DOHH2 (cell line): Measurements from ENCODE around the gene CDH4.

Experiments
- H3F3A ChIP-seq: fragments of 200-600 bp; sonication (generic), shearing (Covaris generic); 2 replicates; pipeline ENCODE4 v1.6.0; 2016; ENCODE audit warnings: antibody characterized with exemption, mild to moderate bottlenecking; ENCODE audit not compliant: control insufficient read depth, insufficient read depth
- H3K27ac ChIP-seq: fragments of 200-600 bp; sonication (generic); 2 replicates; pipeline ENCODE4 v1.5.1; 2014; ENCODE audit warnings: low read depth, mild to moderate bottlenecking, low read length, moderate library complexity
- H3K27me3 ChIP-seq: fragments of 200-600 bp; sonication (generic); 2 replicates; pipeline ENCODE4 v1.6.1; 2014; ENCODE audit warnings: mild to moderate bottlenecking, low read length, mixed read lengths; ENCODE audit not compliant: control insufficient read depth
- H3K36me3 ChIP-seq: fragments of 200-600 bp; sonication (generic); 2 replicates; pipeline ENCODE4 v1.6.1; 2014; ENCODE audit warnings: mild to moderate bottlenecking, low read length, moderate library complexity, mixed read lengths; ENCODE audit not compliant: control insufficient read depth
- H3K4me1 ChIP-seq: fragments of 200-600 bp; sonication (generic); 2 replicates; pipeline ENCODE4 v1.6.1; 2014; ENCODE audit warnings: mild to moderate bottlenecking, low read length, mixed read lengths; ENCODE audit not compliant: control insufficient read depth
- H3K4me2 ChIP-seq: fragments of 200-600 bp; sonication (generic); 2 replicates; pipeline ENCODE4 v1.6.0; 2014; ENCODE audit warnings: mild to moderate bottlenecking, low read length, moderate library complexity
- H3K4me3 ChIP-seq: fragments of 200-600 bp; sonication (generic); 2 replicates; pipeline ENCODE4 v1.5.1; 2014; ENCODE audit warnings: mild to moderate bottlenecking, low read length, mixed read lengths
- H3K79me2 ChIP-seq: fragments of 200-600 bp; sonication (generic); 2 replicates; pipeline ENCODE4 v1.6.1; 2014; ENCODE audit warnings: mild to moderate bottlenecking, low read length, mixed read lengths; ENCODE audit not compliant: control insufficient read depth
- H3K9me2 ChIP-seq: fragments of 200-600 bp; sonication (generic); replicated peaks from 2 replicates; pipeline ENCODE4 v1.6.1; 2014; ENCODE audit warnings: mild to moderate bottlenecking, low read length, mixed read lengths; ENCODE audit not compliant: control insufficient read depth
- H3K9me3 ChIP-seq: fragments of 200-600 bp; sonication (generic); 2 replicates; pipeline ENCODE4 v1.6.1; 2014; ENCODE audit warnings: antibody characterized with exemption, low read length, mixed read lengths; ENCODE audit not compliant: control insufficient read depth, insufficient read depth
- H4K20me1 ChIP-seq: fragments of 200-600 bp; sonication (generic); 2 replicates; pipeline ENCODE4 v1.6.0; 2014; ENCODE audit warnings: low read depth, mild to moderate bottlenecking, antibody characterized with exemption, low read length, moderate library complexity; ENCODE audit not compliant: control insufficient read depth, insufficient read depth
- CTCF ChIP-seq: fragments of 200-600 bp; sonication (generic); IDR thresholded peaks from one replicate; pipeline ENCODE4 v1.5.1; 2014; ENCODE audit warnings: antibody characterized with exemption, mild to moderate bottlenecking, low read depth, low read length; ENCODE audit not compliant: poor library complexity, severe bottlenecking
- EZH2phosphoT487 ChIP-seq: fragments of 200-600 bp; sonication (generic); IDR thresholded peaks from 2 replicates; pipeline ENCODE4 v1.6.1; 2017; ENCODE audit warnings: borderline replicate concordance, mild to moderate bottlenecking, antibody characterized with exemption, low read length, moderate library complexity, mixed read lengths

Gene CDH4

DNA sequence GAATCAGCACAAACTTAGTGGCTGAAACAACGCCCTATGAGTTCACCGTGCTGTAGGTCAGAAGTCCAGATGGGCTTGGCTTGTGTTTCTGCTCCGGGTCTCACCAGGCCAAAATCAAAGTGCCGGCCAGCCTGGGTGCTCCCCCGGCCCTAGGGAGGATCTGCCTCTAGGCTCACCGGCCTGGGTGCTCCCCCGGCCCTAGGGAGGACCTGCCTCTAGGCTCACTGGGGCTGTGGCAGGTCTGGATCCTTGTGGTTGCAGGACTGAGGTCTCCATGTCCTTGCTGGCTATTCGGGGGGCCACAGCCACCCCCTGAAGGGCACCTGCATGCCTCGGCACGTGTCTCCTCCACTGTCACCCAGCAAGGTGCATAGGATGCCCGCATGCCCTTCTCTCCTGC lies 597.3 kb downstream of the CDH4 start:
- Histone ChIP-seq H3K27ac (no peak overlapping the region), H3K4me2 (no peak overlapping the region), H3K9me3 (no peaks in the 10 kb centered on the region), H3K9me2 (no peaks in the 10 kb centered on the region), H4K20me1 (no peaks in the 10 kb centered on the region), H3K79me2 (no peaks in the 10 kb centered on the region), H3K4me1 (no peaks in the 10 kb centered on the region), H3K4me3 (no peak overlapping the region), H3K27me3 (no peaks in the 10 kb centered on the region), H3K36me3 (no peaks in the 10 kb centered on the region), H3F3A (no peaks in the 10 kb centered on the region)
- no peak for TF ChIP-seq EZH2phosphoT487
- no peak for TF ChIP-seq CTCF

- Histone ChIP-seq H3K9me3 (no peaks in the 10 kb centered on the region), H3K4me3 (no peak overlapping the region), H3K27me3 (no peaks in the 10 kb centered on the region), H4K20me1 (no peaks in the 10 kb centered on the region), H3K79me2 (no peaks in the 10 kb centered on the region), H3K36me3 (no peaks in the 10 kb centered on the region), H3K9me2 (no peaks in the 10 kb centered on the region), H3K4me1 (no peaks in the 10 kb centered on the region), H3K27ac (no peak overlapping the region), H3K4me2 (no peak overlapping the region), H3F3A (no peaks in the 10 kb centered on the region)
- TF ChIP-seq CTCF (no peak), EZH2phosphoT487 (no peak)
Measured at GRCh38 chr20:61849822-61850221, 597.8 kb downstream of the CDH4 start.

DNA sequence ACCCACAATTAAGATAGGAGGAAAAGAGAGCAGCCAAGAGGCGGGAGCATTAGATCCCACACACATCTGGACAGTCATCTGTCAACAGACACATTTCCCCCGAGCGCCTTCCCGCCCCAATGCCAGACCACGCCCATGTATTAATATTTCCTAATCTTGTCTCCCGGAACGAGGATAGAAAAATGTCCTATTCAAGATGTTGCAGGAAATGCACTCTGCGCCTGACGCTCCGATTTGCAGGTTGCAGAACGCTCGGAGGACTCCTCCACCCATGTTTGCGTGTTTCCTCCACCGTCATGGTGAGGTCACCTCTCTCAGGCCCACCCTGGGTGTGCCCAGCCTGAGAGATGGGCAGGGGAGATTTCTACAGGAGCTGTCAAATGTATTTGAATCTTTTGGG lies 598.4 kb downstream of the CDH4 start:
- Histone ChIP-seq H4K20me1 (no peaks in the 10 kb centered on the region), H3K79me2 (no peaks in the 10 kb centered on the region), H3K4me1 (no peaks in the 10 kb centered on the region), H3K27me3 (no peaks in the 10 kb centered on the region), H3K9me2 (no peaks in the 10 kb centered on the region), H3K4me2 (no peak overlapping the region), H3K36me3 (no peaks in the 10 kb centered on the region), H3K27ac (no peak overlapping the region), H3F3A (no peaks in the 10 kb centered on the region), H3K4me3 (no peak overlapping the region), H3K9me3 (no peaks in the 10 kb centered on the region)
- TF ChIP-seq EZH2phosphoT487: no peak
- TF ChIP-seq CTCF: no peak
